Right kidney (tissue), 1 donor: Measurements from ENCODE around the gene CASP9.
A peak's percentile ranks its signal among the peaks of the same experiment; 100 is the strongest.
"Not testable (repeated sequence)": the region's sequence is repeated elsewhere in the genome, so short reads cannot be mapped to it uniquely, and the experiment has no call there.

Experiments
- DNase-seq: peaks from one replicate; pipeline ENCODE4 v3.0.0-alpha.2; 2016

The CASP9 gene

GRCh38 chr1:15501208-15502032, 22.6 kb downstream of the CASP9 start:
- DNase-seq: peak; percentile 11

GRCh38 chr1:15500184-15501178, 23.5 kb downstream of the CASP9 start:
- peak; percentile 19 for DNase-seq

GRCh38 chr1:15493869-15494390, 30.1 kb downstream of the CASP9 start:
- DNase-seq: no peak

GRCh38 chr1:15492596-15492995, 31.4 kb downstream of the CASP9 start:
- DNase-seq: no peak

- DNase-seq: not testable (repeated sequence)
Measured at GRCh38 chr1:15491010-15491409, 33.0 kb downstream of the CASP9 start.

GRCh38 chr1:15489052-15489736, 34.8 kb downstream of the CASP9 start:
- no peak for DNase-seq

GRCh38 chr1:15488371-15488770, 35.6 kb downstream of the CASP9 start:
- no peak for DNase-seq

- DNase-seq: not testable (repeated sequence)
Measured at GRCh38 chr1:15486844-15487610, 37.0 kb downstream of the CASP9 start.

GRCh38 chr1:15485636-15486035, 38.4 kb downstream of the CASP9 start:
- no peak for DNase-seq

- DNase-seq: not testable (repeated sequence)
Measured at GRCh38 chr1:15484443-15484842, 39.6 kb downstream of the CASP9 start.

- DNase-seq: no peak
Measured at GRCh38 chr1:15483971-15484370, 40.0 kb downstream of the CASP9 start.

- not testable (repeated sequence) for DNase-seq
Measured at GRCh38 chr1:15482983-15483543, 41.0 kb downstream of the CASP9 start.

- DNase-seq: not testable (repeated sequence)
Measured at GRCh38 chr1:15482455-15482854, 41.6 kb downstream of the CASP9 start.

- no peak for DNase-seq
Measured at GRCh38 chr1:15479654-15480347, 44.2 kb downstream of the CASP9 start.

- no peak for DNase-seq
Measured at GRCh38 chr1:15477646-15478212, 46.3 kb downstream of the CASP9 start.

GRCh38 chr1:15476927-15477326, 47.1 kb downstream of the CASP9 start:
- DNase-seq: no peak

GRCh38 chr1:15475752-15476314, 48.2 kb downstream of the CASP9 start, which contains the start of gene CELA2B:
Gene CELA2B, plus strand, starts transcription at chr1:15476104. Its CDS starts 22 bp downstream, at chr1:15476126.
- DNase-seq: no peak

GRCh38 chr1:15472587-15472986, 51.4 kb downstream of the CASP9 start:
- no peak for DNase-seq

GRCh38 chr1:15471723-15472122, 52.3 kb downstream of the CASP9 start:
- not testable (repeated sequence) for DNase-seq
